Hepatocyte (in vitro differentiated cells): ENCODE measurements around the gene SLC17A5.

Source experiments
- EZH2 ChIP-seq: fragments of 200-600 bp; sonication (generic); IDR thresholded peaks from 2 replicates; pipeline ENCODE4 v1.6.1; 2016; ENCODE audit warnings: antibody characterized with exemption, mild to moderate bottlenecking, borderline replicate concordance
- TF ChIP-seq, protein P1 (sequence below): fragments of 200-600 bp; sonication (generic); IDR thresholded peaks from 2 replicates; pipeline ENCODE4 v1.5.1; 2016; ENCODE audit warnings: antibody characterized with exemption, mild to moderate bottlenecking; ENCODE audit not compliant: poor library complexity

DNA sequence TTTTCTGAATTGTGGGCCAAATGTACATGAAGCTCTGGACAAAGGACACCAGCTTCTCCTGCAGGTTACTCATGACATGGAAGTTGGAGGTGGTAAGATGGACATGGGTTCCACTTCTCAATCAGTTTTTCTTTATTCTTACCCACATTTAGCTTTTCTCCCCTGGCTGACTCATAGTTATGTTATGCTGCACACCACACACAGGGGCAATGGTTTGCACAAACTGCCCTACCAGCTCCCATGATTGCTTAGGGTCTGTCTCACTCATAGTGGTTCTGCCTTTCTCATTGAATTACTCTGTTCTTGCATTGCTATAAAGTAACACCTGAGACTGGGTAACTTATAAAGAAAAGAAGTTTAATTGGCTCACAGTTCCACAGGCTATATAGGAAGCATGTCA is 37.7 kb upstream of the SLC17A5 start:
- TF ChIP-seq, protein P1, sequence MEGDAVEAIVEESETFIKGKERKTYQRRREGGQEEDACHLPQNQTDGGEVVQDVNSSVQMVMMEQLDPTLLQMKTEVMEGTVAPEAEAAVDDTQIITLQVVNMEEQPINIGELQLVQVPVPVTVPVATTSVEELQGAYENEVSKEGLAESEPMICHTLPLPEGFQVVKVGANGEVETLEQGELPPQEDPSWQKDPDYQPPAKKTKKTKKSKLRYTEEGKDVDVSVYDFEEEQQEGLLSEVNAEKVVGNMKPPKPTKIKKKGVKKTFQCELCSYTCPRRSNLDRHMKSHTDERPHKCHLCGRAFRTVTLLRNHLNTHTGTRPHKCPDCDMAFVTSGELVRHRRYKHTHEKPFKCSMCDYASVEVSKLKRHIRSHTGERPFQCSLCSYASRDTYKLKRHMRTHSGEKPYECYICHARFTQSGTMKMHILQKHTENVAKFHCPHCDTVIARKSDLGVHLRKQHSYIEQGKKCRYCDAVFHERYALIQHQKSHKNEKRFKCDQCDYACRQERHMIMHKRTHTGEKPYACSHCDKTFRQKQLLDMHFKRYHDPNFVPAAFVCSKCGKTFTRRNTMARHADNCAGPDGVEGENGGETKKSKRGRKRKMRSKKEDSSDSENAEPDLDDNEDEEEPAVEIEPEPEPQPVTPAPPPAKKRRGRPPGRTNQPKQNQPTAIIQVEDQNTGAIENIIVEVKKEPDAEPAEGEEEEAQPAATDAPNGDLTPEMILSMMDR, result no peak
- no peak for TF ChIP-seq EZH2
